A673 (cell line): ENCODE data around the gene KRTAP5-6.

Experiments
- CTCF ChIP-seq: fragments of 300-800, 200-600 bp; sonication (generic); conservative IDR thresholded peaks from 2 replicates; pipeline ENCODE4 v1.5.1; 2017; ENCODE audit warnings: low read depth, mild to moderate bottlenecking, antibody characterized with exemption, low read length, moderate library complexity, mixed read lengths
- EZH2 ChIP-seq: fragments of 200-600 bp; sonication (generic); IDR thresholded peaks from 2 replicates; pipeline ENCODE4 v1.6.1; 2017; ENCODE audit warnings: borderline replicate concordance, low read depth, mild to moderate bottlenecking, mixed read lengths, antibody characterized with exemption, low read length; ENCODE audit not compliant: poor library complexity, severe bottlenecking

- TF ChIP-seq CTCF (no peak), EZH2 (no peak)
Observed at GRCh38 chr11:1727096-1727690, 30.2 kb downstream of the KRTAP5-6 start.
